Mononuclear cell (primary cell): ENCODE results near the gene TTLL13. TPM values are rescaled to one million over a fixed set of nuclear protein-coding genes. Genes with fewer than 3 reads are reported as not detected.

ENCODE experiments used
- H3K27me3 ChIP-seq: 2 replicates; pipeline ENCODE4 v1.6.0; 2011; ENCODE audit warnings: low read length, control low read depth; ENCODE audit not compliant: insufficient read depth
- H3K4me1 ChIP-seq: 2 replicates; pipeline ENCODE4 v1.5.1; 2011; ENCODE audit warnings: mild to moderate bottlenecking, low read length, control low read depth; ENCODE audit not compliant: insufficient read depth
- H3K4me3 ChIP-seq: 2 replicates; pipeline ENCODE4 v1.5.1; 2011; ENCODE audit warnings: mild to moderate bottlenecking, low read length, moderate library complexity
- H3K9me3 ChIP-seq: 2 replicates; pipeline ENCODE4 v1.5.1; 2011; ENCODE audit warnings: low read depth, mild to moderate bottlenecking, control low read depth, low read length
- total RNA-seq: library from RNA; depleted of rRNA; stranded (reverse); fragments of >200 nt; gene quantifications from one replicate; pipeline ENCODE4 v1.2.3, GENCODE V29; 2012

TTLL13 gene
- total RNA-seq, 1 donor = 0.31 TPM

DNA sequence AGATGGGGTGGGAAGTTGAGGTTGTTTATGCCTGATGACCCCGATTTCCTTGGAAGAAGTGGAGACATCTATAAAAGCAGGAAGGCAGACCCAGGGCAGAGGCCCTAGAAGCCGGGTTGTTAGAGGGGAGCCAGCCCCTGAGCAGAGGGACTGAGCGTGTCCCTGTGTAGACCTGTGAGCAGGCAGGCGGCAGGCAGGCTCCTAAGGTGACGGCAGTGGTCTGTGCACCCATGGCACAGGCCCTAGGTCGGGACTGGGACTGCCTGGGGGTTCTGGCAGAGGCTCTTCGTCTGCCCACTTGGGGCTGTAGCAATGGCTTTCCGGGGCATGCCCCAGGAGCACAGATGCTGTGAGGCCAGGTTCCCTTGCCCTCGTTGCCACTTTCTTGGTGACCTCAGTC lies 38.3 kb upstream of the TTLL13 start:
- no peaks in the 10 kb centered on the region for H3K27me3 ChIP-seq
- no peaks in the 10 kb centered on the region for H3K9me3 ChIP-seq
- peaks cover 51% of the 10 kb centered on the region for H3K4me1 ChIP-seq
- no peak overlapping the region for H3K4me3 ChIP-seq

DNA sequence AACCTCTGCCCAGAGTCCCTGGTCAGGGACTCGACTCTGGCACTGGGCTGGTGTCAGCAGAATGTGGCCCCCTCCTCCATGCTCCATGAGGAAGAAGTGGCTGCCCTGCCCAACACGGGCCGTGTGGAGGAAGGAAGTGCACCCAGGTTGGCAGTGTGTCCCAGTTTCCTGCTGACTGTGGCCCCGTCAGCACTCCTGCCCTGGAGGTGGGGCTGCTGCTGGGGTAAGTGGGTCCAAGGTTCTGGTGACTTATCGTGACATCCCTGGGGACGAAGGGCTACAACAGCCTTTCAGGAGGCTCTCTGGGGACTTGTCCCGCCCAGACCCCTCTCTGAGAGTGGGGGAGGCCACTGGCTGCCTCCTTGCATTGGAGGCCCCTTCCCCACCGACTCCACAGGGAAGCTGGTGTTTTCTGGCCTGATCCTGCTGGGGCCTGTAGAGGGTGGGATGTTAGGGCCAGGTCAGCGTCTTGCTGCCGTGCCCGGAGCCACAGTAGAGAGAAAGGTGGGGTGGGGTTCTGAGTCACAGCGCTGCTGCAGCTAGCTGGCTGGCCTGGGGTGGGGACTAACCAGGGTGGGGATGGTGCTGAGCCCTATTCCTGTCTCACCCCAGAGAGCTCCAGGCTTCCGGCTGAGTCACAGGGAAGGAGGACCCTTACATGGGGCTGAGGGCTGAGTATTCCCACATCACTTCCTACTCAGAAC lies 37.8 kb upstream of the TTLL13 start:
- Histone ChIP-seq H3K4me3 (no peak overlapping the region), H3K27me3 (no peaks in the 10 kb centered on the region), H3K4me1 (peaks cover 46% of the 10 kb centered on the region), H3K9me3 (no peaks in the 10 kb centered on the region)

DNA sequence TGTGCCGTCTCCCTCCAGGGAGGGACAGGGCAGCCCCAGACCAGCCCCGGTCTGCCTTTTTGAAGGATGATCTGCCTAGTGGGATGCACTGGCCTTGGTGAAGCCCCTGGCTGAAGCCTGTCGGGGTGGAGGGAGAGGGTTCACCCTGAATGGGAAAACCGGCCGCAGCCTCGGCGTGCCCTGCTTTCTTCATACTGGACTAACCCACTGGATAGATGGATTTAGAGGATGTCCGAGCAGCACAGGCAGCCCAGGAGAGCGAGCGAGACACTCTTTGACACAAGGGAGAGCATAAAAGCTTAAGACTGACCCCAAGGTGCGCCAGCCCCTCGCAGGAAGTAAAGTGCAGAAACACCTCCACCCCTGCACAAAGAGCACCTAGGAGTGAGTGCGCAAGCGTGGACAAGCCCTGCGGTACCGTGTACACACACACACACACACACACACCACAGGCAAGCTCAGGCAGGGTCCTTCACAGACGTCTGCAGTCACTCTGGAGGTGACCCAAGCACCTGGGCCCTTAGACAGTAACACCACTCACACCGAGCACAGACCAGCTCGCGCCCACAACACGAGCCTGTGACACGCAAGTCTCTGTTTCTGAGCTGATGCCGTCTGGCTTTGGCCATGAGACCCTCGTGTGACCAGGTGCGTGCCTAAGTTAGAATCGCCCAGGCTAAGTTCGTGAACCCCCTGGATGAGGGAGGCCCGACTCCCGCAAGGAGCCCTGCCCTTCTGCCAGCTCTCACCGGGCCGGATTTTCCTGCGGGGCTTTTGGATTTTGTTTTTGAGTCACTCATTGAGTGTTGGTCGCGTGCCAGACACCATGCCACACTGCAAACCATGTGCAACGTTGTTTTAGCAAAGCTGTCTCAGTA lies 36.9 kb upstream of the TTLL13 start:
- no peaks in the 10 kb centered on the region for H3K9me3 ChIP-seq
- no peak overlapping the region for H3K4me3 ChIP-seq
- peaks cover 51% of the 10 kb centered on the region for H3K4me1 ChIP-seq
- no peaks in the 10 kb centered on the region for H3K27me3 ChIP-seq

DNA sequence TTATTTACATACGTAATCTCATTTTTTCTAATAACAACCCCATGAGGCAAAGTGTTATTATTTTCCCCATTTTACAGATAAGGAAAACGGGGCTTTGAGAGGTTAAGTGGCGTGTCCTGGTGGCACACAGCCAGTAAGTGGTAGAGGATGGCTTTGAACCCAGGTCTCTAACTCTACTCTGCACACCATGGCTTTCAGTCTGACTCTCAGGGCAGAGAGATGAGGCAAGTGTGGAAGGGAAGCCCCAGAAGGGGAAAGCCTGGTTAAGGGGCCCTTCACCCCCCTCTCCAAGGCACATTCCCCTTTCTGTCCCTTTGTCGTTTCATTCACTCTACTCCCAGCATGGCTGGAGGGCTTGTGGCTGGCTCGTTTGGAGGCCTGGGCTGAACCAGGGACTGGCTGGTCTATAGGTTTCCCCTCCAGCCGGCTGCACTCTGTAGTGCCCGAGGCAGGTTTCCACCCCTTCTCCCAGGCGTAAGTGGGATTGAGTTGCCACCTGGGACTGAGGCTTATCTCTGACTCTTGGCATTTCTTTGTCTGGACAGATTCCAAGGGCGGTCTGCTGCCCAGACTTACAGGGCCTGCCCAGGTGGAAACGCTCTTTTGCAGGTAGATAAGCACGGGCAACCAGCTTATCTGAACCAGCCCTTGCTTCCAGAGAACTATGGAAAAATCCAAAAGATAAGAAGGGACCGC lies 36.1 kb upstream of the TTLL13 start:
- H3K4me1 ChIP-seq = peaks cover 51% of the 10 kb centered on the region
- no peak overlapping the region for H3K4me3 ChIP-seq
- no peaks in the 10 kb centered on the region for H3K9me3 ChIP-seq
- no peaks in the 10 kb centered on the region for H3K27me3 ChIP-seq

DNA sequence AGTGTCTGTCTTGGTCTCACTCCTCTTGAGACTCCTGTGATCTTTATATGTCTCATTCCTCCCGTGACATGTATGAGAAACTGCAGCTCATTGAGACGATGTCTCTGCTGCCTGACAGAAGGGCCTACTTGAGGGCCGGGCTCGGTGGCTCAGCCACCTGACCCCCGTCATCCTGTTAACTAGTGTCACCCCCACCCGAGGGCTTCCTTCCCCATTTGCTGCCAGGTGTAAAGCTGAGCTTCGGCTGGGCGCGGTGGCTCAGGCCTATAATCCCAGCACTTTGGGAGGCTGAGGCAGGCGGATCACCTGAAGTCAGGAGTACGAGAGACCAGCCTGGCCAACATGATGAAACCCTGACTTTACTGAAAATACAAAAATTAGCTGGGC lies 35.5 kb upstream of the TTLL13 start:
- Histone ChIP-seq H3K9me3 (no peaks in the 10 kb centered on the region), H3K27me3 (no peaks in the 10 kb centered on the region), H3K4me1 (peaks cover 51% of the 10 kb centered on the region), H3K4me3 (no peak overlapping the region)

DNA sequence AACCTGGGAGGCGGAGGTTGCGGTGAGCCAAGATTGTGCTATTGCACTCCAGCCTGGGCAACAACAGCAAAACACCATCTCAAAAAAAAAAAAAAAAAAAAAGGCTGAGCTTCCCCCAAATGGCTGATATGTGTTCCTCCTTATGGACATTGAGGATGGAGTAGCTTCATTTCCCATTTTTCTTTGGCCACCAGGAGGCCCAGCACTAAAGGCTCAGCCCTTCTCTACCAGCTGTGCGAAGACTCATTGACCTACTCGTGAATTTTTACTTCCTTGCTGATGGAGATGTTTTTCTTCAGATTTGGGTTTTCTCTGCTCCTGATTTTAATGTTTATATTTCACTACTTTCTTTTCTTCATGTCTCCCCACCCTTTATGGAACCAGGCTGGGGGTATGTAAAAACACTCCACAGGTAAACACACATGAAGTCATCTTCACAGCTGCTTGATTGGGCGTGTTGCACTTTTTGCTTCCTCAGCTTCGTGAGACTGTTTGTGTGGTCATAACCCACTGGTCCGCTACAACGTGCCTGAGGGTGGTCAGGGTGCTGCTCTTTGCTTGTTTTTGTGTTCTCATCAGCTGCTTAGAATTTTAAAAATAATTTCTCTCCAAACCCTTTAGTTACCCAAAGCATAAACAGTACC lies 34.7 kb upstream of the TTLL13 start:
- Histone ChIP-seq H3K4me3 (no peak overlapping the region), H3K9me3 (no peaks in the 10 kb centered on the region), H3K4me1 (peaks cover 55% of the 10 kb centered on the region), H3K27me3 (no peaks in the 10 kb centered on the region)

DNA sequence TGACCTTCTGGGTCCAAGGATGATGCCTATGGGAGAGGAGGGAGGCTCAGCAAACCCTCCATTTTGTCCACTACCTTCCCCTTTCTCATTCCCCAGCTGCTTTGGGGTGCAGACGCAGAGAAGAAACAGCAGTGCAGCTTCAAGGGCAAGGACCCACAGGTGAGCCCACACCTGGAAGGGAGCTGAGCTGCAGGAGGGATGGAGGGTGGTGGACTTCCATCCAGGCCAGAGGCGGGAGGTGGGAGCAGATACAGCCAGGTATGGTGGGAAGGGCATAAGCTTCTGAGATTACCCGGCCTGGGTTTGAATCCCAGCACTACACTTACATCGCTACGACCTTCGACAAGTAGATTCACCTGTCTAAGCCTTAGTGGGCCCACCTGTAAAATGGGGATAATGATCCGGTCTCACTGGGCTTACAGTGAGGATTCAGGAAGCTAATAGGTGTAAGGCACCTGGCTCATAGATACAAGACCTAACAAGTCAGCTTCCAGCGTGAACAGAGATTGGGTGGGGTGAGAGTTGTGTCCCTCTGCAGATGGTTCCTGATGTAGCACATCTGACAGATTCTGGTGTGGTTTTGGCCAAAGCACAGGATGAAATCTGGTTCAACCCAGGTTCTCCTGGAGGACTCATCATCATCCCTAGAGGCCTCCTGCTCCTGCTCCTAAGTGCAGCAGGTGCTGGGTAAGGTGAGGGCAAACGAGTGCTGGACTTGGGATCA lies 31.5 kb upstream of the TTLL13 start:
- Histone ChIP-seq H3K27me3 (no peaks in the 10 kb centered on the region), H3K4me1 (peaks cover 32% of the 10 kb centered on the region), H3K9me3 (no peaks in the 10 kb centered on the region), H3K4me3 (no peak overlapping the region)

DNA sequence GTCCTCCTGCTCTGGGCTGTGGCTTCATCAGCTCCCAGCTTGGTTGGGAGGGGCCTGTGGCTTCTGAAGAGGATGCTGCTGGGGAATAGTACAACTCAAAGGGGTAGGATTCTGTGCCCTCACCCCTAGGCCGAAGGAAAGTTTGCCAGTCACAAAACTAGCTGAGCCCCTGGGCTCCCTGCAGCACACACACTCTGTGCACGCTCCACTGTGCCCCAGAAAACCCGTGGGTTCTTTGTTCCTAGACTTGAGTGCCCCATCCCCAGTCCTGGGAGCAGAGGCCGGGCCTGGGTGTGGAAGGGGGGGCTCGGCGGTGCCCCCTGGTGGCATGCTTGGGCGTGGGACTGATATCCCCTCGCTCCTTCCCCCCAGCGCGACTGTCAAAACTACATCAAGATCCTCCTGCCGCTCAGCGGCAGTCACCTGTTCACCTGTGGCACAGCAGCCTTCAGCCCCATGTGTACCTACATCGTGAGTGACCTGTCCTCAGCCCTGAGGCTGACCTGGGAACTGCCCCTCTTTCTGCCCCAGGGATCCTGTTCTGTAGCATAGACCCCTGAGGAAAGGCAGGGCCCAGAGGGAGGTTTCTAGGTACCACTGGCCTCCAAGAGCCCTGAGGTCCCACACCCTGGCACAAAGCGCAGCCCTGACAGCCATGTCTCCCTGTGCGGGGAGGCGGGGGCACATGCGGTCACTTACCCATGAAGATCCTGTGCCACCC lies 29.8 kb upstream of the TTLL13 start:
- no peak overlapping the region for H3K4me3 ChIP-seq
- no peaks in the 10 kb centered on the region for H3K27me3 ChIP-seq
- H3K4me1 ChIP-seq = peaks cover 17% of the 10 kb centered on the region
- H3K9me3 ChIP-seq = no peaks in the 10 kb centered on the region

DNA sequence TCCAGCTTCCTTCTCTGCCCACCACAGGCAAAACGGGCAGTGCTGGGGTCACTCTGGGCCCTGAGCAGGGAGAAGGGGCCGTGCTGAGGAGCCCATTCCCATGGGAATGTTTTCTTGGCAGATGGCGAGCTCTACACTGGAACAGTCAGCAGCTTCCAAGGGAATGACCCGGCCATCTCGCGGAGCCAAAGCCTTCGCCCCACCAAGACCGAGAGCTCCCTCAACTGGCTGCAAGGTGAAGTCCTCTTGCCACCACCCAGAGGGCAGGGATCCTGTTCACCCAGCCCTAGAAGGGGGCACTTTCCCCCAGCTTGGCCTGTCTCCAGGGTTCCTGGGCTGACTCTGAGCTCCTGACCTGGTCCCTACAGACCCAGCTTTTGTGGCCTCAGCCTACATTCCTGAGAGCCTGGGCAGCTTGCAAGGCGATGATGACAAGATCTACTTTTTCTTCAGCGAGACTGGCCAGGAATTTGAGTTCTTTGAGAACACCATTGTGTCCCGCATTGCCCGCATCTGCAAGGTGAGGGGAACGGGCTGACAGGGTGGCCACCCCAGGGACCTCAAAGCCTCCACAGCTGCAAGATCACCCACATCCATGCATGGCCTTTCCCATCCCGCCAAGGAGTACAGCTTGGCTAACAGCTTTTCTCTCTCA lies 28.0 kb upstream of the TTLL13 start:
- Histone ChIP-seq H3K27me3 (no peaks in the 10 kb centered on the region), H3K4me3 (no peak overlapping the region), H3K4me1 (peaks cover 15% of the 10 kb centered on the region), H3K9me3 (no peaks in the 10 kb centered on the region)

DNA sequence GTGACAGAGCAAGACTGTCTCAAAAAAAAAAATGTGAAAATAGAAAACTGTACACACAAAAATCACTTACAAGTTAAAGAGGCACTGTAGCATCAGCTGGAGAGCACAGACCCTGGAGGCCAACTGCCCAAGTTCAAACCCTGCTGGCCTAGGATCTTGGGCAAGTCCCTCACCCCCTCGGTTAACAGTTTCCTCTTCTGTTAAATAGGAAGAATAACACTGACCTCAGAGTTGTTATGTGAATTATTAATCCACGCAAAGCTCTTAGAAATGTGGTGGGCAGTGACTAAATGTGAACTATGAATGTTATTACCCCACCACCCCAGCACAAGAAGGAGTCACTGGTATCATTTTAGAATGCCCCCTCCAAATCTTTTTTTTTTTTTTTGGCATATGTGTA lies 26.8 kb upstream of the TTLL13 start:
- H3K4me3 ChIP-seq = no peak overlapping the region
- no peaks in the 10 kb centered on the region for H3K9me3 ChIP-seq
- H3K4me1 ChIP-seq = peaks cover 9% of the 10 kb centered on the region
- no peaks in the 10 kb centered on the region for H3K27me3 ChIP-seq

DNA sequence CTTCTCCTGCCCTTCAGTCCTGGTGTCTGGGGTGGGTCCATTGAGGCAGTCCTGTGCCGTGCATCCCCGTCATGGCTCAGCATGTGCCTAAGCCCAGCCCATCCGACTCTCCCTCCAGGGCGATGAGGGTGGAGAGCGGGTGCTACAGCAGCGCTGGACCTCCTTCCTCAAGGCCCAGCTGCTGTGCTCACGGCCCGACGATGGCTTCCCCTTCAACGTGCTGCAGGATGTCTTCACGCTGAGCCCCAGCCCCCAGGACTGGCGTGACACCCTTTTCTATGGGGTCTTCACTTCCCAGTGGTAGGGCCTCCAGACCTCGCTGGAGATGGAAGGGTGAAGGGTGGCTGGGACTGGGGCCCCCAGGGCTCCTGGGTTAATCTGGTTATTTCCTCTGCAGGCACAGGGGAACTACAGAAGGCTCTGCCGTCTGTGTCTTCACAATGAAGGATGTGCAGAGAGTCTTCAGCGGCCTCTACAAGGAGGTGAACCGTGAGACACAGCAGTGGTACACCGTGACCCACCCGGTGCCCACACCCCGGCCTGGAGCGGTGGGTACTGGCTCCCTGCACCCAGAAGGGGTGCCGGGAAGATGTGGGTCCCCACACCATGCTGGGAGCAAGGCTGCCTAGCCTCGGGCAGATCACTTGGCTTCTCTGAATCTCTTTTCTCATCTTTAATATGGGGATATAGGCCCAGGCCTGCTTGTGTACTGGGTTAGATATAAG lies 25.8 kb upstream of the TTLL13 start:
- H3K9me3 ChIP-seq = no peaks in the 10 kb centered on the region
- H3K27me3 ChIP-seq = no peaks in the 10 kb centered on the region
- no peak overlapping the region for H3K4me3 ChIP-seq
- peaks cover 9% of the 10 kb centered on the region for H3K4me1 ChIP-seq

DNA sequence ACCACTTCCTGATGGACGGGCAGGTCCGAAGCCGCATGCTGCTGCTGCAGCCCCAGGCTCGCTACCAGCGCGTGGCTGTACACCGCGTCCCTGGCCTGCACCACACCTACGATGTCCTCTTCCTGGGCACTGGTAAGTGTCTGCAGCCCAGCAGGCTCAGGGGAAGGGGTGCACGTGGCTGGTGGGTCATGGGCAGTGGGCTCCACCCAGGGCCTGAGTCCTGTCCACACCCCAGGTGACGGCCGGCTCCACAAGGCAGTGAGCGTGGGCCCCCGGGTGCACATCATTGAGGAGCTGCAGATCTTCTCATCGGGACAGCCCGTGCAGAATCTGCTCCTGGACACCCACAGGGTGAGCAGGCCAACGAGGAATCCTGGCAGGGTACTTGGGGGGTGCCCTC lies 24.3 kb upstream of the TTLL13 start:
- Histone ChIP-seq H3K27me3 (no peaks in the 10 kb centered on the region), H3K4me1 (peaks cover 6% of the 10 kb centered on the region), H3K9me3 (no peaks in the 10 kb centered on the region), H3K4me3 (no peak overlapping the region)
